Occipital lobe (tissue), 2 donors: ENCODE results near the gene LSM6. TPM values are rescaled to one million over a fixed set of nuclear protein-coding genes. Genes with fewer than 3 reads are reported as not detected.

Experiments
- DNase-seq: peaks from one replicate; lab custom pipeline; 2025; lab: John Stamatoyannopoulos, UW
- total RNA-seq: library from RNA; depleted of rRNA; stranded (reverse); fragments of >200 nt; gene quantifications from one replicate; pipeline ENCODE4 v1.2.3, GENCODE V29; 2014

Gene LSM6
- total RNA-seq: 39.3 TPM

DNA sequence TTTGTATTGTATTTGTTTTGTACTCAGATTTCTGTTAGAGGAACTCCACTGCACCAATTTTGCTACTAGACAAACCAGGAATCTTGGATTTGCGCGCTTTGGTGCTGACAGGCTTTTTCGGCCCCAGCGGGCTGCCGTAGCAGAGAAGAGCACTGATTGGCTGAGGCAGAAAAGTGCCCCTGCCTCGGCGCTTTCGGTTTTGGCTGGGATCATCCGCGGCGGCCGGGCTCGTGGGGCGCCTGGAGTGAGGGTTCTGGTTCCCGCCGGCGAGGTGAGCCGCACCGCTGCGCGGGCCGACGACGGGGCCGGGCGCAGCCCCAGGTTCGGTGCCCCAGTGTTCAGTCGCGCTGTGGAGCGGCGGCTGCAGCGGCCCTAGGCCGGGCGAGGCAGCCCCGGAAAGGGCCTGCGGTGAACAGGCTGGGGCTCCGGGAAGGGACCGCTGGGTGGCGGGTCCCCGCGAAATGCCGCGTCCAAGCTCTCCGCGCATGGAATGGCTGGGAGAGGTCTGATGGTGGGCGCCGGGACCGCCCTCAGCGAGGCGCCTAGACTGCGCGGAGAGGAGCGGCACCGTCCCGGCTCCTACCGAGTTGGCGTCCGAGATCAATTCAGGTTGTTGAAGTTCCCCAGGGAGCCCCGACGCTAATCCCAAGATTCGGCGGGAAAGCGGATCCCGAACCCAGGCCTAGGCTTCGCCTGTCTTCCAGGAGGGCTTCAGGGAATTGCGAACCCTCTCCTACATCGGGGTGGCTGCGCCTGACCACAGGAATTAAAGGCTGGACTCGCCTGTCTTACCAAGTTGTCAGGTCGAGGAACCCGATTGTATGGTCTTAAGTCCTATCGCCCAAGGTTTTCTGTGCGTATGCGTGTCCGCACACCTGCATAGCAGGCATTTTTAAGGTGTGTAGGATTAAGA, at the start of gene LSM6:
Gene LSM6 (plus strand): TSS at position 178 of the 913 bp plus-strand sequence. CDS start 7,204 bp downstream, outside the sequence.
- DNase-seq: peak; percentile 91

DNA sequence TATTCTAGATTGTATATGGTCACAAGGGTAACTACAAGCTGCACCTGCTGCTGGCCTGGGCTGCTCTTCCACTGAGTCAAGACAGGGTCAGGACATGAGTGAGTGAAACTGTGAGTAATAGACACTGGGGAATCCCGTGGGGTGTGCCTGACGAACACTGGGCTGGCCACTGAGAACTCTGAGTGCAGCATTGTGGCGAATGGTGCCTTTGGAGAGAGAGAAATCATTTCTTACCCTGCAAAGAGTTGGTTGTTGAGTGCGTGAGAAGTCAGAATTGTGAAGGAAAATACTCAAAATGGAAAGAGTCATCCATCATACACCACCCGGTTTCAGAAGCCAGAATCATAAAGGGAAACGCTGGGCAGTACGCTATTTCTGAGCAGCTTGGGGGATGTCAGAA, 43.1 kb upstream of the LSM6 start:
- no peak for DNase-seq

DNA sequence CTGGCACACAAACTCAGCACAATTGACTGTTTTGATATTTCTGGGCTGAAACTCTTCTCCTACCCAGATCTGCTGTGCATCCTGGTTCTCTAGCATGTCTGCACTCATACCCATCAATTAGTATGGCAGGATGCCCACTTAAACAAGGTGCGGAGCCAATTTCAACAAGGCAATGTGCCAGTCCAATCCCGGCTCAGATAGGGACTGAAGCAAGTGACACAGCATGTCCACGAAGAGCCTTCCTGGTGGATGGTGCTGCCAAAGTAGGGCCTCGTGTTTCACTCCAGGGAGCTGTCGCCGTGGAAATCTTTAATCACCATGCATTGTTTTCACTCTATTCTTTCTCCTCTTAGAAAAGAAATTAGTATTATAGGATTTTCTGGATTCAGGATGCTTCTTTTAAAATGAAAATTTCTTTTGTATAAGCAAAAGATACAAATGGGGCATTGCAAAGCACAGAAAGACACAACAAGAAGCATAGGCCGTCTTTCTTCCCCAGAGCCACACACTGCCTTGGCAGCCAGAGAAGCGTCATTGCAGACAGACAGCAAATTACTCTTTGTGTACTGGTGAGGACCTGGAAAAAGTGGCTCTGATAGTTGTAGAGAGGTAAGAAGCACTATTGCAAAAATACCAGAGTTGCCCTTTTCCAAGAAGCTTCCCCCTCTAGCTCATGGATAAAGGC, 40.6 kb upstream of the LSM6 start:
- DNase-seq: peak; percentile 3

DNA sequence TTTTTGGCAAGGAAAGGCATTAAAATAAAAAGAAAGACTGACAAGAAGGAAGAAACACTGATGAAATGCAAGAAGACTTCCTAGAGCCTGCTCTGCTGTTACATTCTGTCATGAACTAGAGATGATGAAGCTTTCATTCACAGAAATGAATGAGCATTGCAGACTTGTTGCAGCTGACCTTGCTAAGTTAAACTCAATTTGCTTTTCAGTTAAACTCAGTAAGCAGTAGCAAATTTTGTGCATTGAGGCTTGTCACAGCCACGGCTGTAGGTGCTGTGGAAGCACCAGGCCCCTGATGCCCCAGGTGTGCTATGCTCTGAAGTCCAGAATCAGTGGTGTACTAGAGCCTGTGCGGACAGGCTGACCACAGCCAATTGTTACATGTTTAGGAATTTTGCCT, 39.6 kb upstream of the LSM6 start:
- no peak for DNase-seq

DNA sequence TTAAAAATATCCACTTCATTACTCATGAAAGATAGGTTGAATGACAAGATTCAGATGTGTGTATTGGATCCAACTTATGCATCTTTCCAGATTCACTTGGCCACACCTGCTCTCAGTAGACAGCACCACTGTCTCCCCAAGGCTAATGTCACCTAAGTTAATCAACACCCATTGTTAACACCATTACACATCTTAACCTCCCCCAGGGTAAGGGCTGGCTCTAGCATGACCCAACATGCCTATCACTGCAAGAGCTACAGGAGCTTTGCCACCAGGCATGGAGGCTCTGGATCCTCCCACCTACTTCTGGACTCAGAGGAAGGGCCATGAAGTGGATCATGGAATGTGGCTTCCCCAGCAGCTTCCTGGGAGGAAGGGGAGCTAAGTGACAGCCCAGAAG, 32.8 kb upstream of the LSM6 start:
- DNase-seq: no peak

DNA sequence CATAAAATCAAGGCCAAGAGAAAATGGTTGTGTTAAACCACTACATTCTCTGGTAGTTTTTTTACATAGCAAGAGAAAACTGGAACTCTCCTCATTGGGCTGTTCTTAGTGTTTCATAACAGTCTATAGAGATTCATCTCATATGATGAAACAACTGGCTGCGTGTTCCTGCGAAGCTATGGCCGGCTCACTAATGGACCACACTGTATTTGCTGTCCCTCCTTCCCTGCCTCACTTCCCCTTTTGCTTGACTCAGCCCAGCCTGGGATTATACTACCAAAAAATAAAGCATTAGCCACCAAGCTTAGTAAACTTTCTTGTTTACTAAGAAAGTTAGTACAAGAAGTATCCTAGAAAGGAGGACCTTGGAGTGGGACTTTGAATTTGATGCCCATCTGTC, 31.6 kb upstream of the LSM6 start:
- DNase-seq: no peak

DNA sequence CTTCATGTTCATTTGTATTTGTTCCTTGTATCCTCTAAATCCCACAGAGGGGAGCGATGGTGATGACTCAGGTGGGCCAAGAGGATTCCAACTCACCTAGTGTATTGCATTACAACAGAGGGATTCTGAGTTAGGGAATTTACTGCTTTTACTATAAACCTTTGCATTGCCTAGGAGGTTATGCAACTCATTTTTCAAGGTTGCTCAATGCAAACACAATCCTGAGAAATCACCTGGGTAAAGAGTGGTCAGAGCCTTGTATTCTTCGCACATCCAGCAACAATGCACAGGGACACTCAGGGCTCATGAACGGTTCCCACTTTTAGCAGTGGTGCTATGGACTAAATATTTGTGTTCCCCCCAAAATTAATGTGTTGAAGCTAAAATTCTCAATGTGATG, 28.6 kb upstream of the LSM6 start:
- no peak for DNase-seq

DNA sequence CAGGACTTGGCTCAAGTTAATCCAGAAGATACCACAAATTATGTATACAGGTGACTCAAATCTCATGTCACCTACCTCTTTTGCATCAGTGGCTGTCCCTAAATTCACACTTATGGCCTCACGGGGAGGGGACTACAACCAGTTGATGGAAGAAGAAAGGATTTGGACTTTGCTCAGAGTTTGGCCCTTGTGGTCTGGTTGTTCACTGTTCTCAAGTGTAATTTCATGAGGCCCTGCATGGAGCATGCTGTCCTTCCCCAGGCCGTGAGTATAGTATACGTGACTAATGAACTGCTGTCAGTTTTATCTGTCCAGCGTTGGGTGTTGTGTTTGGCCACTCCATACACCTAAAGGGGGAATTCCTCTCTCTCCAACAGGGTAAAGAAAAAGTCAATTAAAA, 27.5 kb upstream of the LSM6 start:
- no peak for DNase-seq

DNA sequence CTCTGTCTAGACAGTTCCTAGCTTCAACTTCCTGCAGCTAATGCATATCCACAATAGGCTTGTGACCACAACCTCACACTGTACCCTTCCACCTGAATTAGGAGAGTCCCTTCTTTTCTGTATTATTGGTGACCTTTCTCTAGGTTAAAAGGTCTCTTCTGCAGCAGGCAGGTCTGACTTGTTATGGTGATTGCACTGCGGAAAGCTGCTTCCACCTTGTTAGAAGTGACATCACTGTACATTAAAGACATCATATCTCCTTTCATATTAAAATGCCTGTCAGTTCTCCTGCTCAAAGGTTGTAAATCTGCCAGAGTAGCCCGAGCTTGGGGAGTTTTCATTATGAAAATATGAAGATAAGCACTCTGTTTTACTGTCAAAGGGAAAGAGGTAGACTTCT, 21.5 kb upstream of the LSM6 start:
- no peak for DNase-seq

DNA sequence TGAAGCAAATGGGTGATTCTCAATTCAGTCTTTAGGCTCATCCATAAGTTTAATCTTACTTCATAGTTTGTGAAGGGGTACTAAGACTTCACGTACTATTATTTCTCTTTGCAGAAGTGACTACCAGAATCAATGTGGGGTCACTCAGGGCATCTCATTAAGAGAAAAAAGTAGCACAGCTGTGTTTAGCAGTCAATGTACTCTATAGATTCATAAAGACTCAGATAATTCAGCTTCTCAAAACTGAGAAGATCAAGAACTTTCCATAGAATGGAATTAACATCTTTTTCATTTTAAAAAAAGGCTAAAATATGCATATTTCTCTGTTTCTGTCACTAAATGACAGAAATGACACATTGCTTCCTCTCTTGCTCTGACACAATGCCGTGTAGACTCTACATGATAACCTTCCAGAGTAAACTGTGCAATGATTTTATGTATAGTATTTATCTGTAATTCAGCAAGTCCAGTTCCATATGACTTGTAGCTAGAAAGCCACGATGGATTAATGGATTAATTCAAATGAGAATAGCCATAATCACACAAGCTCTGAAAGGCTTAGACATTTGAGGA, 20.3 kb upstream of the LSM6 start:
- DNase-seq: no peak

DNA sequence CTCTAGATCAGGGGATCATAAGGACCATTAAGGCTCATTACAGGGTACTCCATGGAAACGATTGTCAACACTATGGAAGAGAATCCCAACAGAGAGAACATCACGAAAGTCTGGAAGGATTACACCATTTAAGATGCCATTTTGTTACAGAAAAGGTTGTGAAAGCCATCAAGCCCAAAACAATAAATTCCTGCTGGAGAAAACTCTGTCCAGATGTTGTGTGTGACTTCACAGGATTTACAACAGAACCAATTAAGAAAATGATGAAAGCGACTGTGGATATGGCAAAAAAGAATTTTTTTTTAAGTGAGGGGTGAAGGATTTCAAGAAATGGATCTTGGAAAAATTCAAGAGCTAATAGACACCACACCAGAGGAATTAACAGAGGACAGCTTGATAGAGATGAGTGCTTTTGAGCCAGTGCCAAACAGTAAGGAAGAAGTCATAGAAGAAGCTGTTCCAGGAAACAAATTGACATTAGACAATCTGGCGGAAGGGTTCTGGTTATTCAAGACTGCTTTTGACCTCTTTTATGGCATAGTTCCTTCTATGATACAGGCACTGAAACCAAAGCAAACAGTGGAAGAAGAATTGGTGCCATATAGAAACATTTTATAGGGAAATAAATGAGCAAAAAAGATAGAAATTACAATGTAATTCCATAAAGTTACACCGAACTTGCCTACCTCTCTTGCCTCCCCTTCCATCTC, 17.3 kb upstream of the LSM6 start:
- no peak for DNase-seq

DNA sequence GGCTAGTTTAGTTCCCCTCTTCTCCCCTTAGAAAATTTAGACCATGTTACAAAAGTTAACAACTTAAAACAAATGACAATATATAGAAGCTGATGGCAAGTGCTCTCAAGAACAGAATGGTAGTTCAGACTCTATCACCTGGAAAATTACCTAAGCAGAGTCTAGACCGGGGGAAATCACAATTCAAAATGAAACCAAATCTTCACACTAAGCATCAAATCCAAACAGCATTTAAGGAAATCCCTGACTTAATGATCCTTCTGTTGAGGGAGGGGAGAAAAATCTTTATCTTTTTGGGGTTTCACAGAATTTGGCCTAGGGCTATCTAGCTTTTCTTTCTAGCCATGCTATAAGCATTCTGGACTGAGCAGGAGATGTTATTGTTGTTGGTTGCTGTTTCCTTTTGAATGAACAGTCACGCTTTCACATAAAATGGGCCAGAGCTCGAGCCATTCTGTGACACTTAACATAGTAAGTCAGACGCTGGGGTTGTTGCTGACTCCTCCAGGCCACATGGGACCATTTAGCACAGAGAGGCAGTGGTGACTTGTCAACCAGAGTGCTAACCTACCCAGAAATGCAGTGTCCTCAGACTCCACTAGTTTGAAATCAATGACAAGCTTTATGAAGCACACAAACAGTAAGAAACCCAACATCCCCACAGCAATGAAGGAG, 16.0 kb upstream of the LSM6 start:
- no peak for DNase-seq

DNA sequence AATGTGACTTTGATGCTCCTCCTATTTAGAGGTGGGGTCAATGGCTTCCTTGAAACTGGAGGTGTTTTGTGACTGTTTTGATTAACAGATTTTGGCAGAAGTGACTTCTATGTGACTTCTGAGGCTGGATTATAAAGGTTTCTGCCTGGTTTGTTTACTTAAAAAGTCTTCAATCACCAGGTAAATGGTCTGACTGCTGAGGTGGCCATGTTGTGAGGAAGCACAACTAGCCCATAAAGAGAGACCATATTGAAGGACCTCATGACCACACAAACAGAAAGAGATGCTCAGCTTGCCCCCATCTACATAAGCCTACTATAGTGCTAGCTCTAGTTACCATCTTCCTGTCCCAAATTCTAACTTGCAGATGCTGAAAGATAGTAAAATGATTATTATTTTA, 14.3 kb upstream of the LSM6 start:
- no peak for DNase-seq

DNA sequence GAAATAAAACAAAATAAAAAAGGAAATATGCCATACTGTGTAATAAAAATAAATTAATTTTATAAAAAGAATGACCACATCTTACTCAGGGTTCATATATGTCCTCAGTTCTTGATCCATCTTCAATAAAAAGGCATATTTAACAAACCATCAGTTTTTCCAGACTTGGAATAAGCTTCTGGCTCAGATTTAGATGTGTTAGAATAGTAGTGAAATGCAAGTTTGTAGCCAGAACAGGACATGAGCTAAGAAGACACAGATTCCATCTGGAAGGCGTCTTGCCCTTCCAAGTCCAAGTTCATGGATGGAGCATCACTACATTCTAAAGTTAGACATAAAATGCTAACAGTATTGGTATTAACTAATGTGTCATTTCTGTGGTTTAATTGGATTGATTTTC, 10.3 kb upstream of the LSM6 start:
- no peak for DNase-seq

DNA sequence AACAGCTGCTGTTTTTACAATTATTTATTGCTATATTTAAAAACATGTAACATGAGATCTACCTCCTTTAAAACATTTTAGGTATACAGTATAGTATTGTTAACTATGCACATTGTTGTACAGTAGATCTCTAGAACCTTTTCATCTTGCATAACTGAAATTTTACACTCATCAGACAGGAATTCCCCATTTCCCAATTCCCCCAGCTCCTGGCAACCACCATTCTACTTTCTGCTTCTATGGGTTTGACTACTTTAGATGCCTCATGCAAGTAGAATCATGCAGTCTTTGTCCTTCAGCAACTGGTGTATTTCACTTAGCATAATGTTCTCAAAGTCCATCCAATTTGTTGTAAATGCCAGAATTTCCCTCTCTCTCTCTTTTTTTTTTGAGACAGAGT, 9.7 kb upstream of the LSM6 start:
- DNase-seq: no peak

DNA sequence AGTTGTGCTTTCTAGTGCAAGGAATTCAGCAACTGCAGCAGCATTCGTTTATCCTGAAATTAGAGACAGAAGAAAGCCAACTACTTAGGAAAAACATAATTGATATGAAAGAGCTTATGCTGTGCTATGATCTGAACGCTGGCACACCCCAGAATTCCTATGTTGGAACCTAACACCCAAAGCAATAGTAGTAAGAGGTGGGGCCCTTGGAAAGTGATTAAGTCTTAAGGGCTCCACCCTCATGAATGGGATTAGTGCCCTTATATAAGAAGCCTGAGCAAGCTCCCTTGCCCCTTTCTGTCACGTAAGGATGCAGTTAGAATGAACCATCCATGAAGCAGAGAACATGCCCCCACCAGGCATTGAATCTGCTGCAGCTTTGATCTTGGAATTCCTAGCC, 5.4 kb upstream of the LSM6 start:
- no peak for DNase-seq

DNA sequence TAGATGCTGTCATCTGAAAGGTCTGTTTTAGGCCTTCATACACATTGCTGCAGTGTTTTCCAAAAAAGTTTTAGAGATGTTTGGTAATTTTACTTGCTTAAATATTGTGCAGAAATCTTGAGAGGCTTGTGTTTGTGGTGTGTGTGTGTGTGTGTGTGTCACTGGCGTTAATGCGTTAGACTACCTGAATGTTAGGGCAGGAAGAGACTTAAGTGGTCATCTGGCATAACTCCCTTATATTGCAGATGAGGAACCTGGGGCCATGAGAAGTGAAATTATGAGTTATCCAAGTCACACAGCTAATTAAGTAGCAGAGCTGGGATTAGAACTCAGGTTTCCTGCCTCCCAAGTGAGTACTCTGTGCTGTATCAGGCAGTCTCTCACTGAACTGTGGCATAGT, 1.4 kb downstream of the LSM6 start:
- no peak for DNase-seq

DNA sequence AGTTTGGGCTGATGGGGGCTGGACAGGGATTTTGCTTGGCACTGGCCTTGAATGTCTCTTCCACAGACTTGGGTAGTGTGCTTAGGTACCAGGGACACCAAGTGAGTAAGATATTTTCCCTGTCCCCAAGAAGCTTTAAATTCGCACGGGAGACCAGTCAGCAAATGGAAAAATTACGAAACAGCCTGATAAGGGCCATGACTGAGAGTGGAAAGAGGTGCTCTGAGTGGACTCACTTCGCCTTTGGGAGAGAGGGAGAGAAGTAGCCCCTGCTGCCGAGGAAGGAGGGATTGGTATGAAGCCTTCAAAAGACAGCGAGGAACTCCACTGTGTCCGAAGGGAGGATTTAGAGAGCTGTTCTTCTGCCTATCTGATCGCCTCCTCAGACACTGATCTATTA, 2.6 kb downstream of the LSM6 start:
- DNase-seq: no peak

DNA sequence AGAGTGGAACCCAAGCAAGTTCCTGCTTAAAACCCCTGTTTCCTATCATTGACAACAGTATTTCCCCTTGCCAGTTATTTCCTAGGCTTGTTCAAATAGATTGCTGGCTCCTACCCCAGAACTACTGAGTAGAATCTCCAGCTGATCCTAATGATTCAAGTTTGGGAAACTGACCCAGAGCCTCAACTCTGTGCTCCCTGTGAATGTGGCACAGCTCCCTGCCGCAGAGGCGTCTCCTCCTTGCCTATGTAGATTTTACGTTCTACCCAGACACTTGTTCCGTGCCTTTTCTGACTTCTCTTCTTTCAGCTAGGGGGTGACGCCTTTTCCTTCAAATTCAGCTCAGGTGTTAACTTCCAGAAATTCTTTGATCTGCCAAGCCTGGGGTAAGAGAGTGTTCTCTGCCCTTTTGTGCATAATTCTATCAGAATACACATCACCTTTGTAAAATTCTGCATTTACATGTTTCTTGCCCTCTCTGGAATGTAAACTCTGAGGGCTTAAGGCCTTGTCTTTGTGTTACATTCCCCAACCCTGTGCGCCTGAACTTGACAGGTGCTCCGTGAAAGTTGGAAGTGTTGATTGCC, 4.4 kb downstream of the LSM6 start:
- no peak for DNase-seq

DNA sequence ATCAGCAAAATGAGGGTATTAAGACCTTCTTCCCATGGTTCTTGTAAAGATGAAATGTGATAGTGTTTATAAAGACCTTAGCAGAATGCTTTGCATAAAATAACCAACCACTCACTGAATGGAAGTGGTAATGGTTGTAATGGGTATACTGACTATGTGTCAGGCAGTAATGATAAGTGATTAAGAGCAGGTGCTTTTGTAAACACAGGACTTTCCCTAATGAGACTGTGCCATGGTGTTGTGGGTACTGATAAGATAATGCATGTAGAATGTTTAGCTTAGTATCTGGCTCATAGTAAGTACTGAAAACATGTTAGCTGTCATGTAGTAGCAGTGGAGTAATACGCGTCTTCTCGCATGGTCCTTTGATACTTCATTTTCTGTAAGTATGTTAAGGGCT, 6.9 kb downstream of the LSM6 start:
- no peak for DNase-seq

DNA sequence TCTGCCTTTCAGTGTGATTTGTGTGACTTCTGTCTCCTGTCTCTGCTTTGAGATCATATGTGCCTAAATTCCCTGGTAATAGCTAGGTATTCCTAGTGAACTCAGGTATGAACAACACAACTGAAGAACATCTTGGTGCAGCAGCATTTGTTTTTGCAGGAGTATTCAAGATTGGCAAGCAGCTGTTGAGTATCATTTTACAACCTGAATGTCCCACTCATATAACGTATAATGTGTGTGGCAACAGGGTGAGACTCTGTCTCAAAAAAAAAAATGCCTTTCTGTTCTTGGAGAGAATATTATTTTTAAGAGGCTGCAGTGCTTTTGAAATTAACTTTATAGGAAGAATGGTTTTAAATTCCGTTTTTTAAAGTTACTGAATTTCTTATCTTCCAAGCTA, 7.7 kb downstream of the LSM6 start:
- DNase-seq: no peak
